GM10248 (cell line): Measurements from ENCODE around the gene CCDC34.

Experiments used
- CTCF ChIA-PET: fragments of 300-600 bp; sonication (Branson Sonifier 250); formaldehyde crosslinking; extraction: SDS; loops from one replicate; lab custom pipeline; 2021; ENCODE audit warnings: antibody characterized with exemption; lab: Yijun Ruan, JAX
- POLR2A ChIA-PET: fragments of 350-650 bp; sonication (Branson Sonifier 250); formaldehyde crosslinking; extraction: SDS; loops from one replicate; lab custom pipeline; 2020; ENCODE audit warnings: antibody characterized with exemption; lab: Yijun Ruan, JAX
- DNase-seq: peaks from one replicate; pipeline ENCODE4 v3.0.0; 2012; ENCODE audit errors: extremely low spot score
- TF ChIP-seq, protein P1 (sequence below): IDR thresholded peaks from 2 replicates; pipeline ENCODE4 v1.5.1; 2012; ENCODE audit warnings: mild to moderate bottlenecking, low read depth; ENCODE audit errors: extremely low read depth, missing control alignments, control extremely low read depth

CCDC34 gene

GRCh38 chr11:27297616-27298015 is 65.4 kb downstream of the CCDC34 start:
- TF ChIP-seq, protein P1, sequence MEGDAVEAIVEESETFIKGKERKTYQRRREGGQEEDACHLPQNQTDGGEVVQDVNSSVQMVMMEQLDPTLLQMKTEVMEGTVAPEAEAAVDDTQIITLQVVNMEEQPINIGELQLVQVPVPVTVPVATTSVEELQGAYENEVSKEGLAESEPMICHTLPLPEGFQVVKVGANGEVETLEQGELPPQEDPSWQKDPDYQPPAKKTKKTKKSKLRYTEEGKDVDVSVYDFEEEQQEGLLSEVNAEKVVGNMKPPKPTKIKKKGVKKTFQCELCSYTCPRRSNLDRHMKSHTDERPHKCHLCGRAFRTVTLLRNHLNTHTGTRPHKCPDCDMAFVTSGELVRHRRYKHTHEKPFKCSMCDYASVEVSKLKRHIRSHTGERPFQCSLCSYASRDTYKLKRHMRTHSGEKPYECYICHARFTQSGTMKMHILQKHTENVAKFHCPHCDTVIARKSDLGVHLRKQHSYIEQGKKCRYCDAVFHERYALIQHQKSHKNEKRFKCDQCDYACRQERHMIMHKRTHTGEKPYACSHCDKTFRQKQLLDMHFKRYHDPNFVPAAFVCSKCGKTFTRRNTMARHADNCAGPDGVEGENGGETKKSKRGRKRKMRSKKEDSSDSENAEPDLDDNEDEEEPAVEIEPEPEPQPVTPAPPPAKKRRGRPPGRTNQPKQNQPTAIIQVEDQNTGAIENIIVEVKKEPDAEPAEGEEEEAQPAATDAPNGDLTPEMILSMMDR: no peak
- ChIA-PET POLR2A (no interaction called here), CTCF (interaction anchor here (1.5 to 4.5 kb wide), 7 partner anchors 14 to 114 kb away, joined by 3 to 22 read pairs (median 7); no protein-coding TSS in a partner anchor)
- DNase-seq: no peak

GRCh38 chr11:27296497-27296896 is 66.5 kb downstream of the CCDC34 start:
- POLR2A ChIA-PET: no interaction called here
- TF ChIP-seq, protein P1: peak; percentile 47
- DNase-seq: peak; percentile 43
- CTCF ChIA-PET: interaction anchor here (0.7 to 4.5 kb wide), 27 partner anchors 9 to 207 kb away, joined by 3 to 22 read pairs (median 6); no protein-coding TSS in a partner anchor

GRCh38 chr11:27295928-27296327 is 67.1 kb downstream of the CCDC34 start:
- TF ChIP-seq, protein P1: no peak
- CTCF ChIA-PET: interaction anchor here (0.7 to 4.5 kb wide), 26 partner anchors 8 to 208 kb away, joined by 3 to 22 read pairs (median 6); no protein-coding TSS in a partner anchor
- POLR2A ChIA-PET: no interaction called here
- no peak for DNase-seq

DNA sequence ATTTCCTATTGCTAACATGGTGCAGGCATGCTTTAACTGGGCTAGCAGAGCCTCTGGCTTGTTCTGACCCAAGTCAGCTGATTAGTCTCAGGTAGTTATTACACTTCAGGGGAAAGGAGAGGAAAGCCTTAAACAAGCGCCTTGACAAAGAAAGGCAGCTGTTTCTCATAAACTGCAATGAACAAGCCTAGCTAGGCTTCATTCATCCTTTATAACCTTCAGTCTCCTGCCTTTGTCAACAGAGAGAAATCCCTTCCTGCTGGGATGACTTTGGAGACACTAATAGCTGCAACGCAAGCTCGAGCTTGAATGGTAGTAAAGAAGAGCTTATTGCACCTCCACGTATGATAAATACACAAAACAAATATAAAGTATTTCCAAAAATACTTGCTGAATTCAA is 68.4 kb downstream of the CCDC34 start:
- ChIA-PET CTCF (interaction anchor here (1.0 to 4.5 kb wide), 4 partner anchors 9 to 56 kb away, joined by 3 to 22 read pairs (median 4); no protein-coding TSS in a partner anchor), POLR2A (no interaction called here)
- TF ChIP-seq, protein P1: no peak
- no peak for DNase-seq

- no peak for DNase-seq
- ChIA-PET CTCF (interaction anchor here (1.3 kb wide), 1 partner anchor 12 kb away, joined by 5 read pairs; no protein-coding TSS in a partner anchor), POLR2A (no interaction called here)
- TF ChIP-seq, protein P1: no peak
Observed at GRCh38 chr11:27293515-27294417, 69.2 kb downstream of the CCDC34 start.

GRCh38 chr11:27292637-27293010 is 70.4 kb downstream of the CCDC34 start:
- TF ChIP-seq, protein P1: no peak
- DNase-seq: no peak
- ChIA-PET CTCF (no interaction called here), POLR2A (no interaction called here)
